Fibroblast of lung (primary cell): ENCODE data around the gene OVCA2. TPM values are rescaled to one million over a fixed set of nuclear protein-coding genes. Genes with fewer than 3 reads are reported as not detected.

Experiments
- DNase-seq, 2 donors: peaks; one replicate each; pipeline versions ENCODE4 v3.0.0 to v3.0.0-alpha.2; 2010; ENCODE audit warnings: low read depth in 2 of 2
- H2AFZ ChIP-seq: 2 replicates; pipeline ENCODE4 v1.5.1; 2012; ENCODE audit warnings: low read length, control low read depth, inconsistent platforms
- H3K27ac ChIP-seq: 2 replicates; pipeline ENCODE4 v1.5.1; 2011; ENCODE audit warnings: low read length, control low read depth; ENCODE audit not compliant: insufficient read depth
- H3K27me3 ChIP-seq: 2 replicates; pipeline ENCODE4 v1.5.1; 2011; ENCODE audit warnings: mild to moderate bottlenecking, low read length; ENCODE audit not compliant: control insufficient read depth, insufficient read depth
- H3K36me3 ChIP-seq: 2 replicates; pipeline ENCODE4 v1.5.1; 2011; ENCODE audit warnings: low read length; ENCODE audit not compliant: control insufficient read depth, insufficient read depth
- H3K4me1 ChIP-seq: 2 replicates; pipeline ENCODE4 v1.5.1; 2011; ENCODE audit warnings: low read length; ENCODE audit not compliant: control insufficient read depth, insufficient read depth; ENCODE audit errors: extremely low read depth
- H3K4me2 ChIP-seq: 2 replicates; pipeline ENCODE4 v1.5.1; 2011; ENCODE audit warnings: low read length, control low read depth; ENCODE audit not compliant: insufficient read depth; ENCODE audit errors: extremely low read depth
- H3K4me3 ChIP-seq, 4 experiments: fragments of 200-600 bp in 1 of 4; sonication (generic) in 1 of 4; replicated peaks in 1 of 4; 2 replicates each; pipeline ENCODE4 v1.5.1; 2011 to 2016; ENCODE audit warnings: low read length in 4 of 4, low read depth in 3 of 4, mild to moderate bottlenecking in 3 of 4, control low read depth in 2 of 4, inconsistent platforms in 1 of 4, mixed read lengths in 1 of 4; ENCODE audit not compliant: insufficient read depth in 1 of 4; ENCODE audit errors: control extremely low read depth in 1 of 4
- H3K79me2 ChIP-seq: 2 replicates; pipeline ENCODE4 v1.5.1; 2012; ENCODE audit warnings: mild to moderate bottlenecking, low read length, inconsistent platforms; ENCODE audit not compliant: control insufficient read depth, insufficient read depth
- H3K9ac ChIP-seq: 2 replicates; pipeline ENCODE4 v1.5.1; 2011; ENCODE audit warnings: mild to moderate bottlenecking, low read length, control low read depth; ENCODE audit not compliant: insufficient read depth
- H3K9me3 ChIP-seq: 2 replicates; pipeline ENCODE4 v1.5.1; 2012; ENCODE audit warnings: low read depth, low read length; ENCODE audit not compliant: control insufficient read depth, insufficient read depth
- H4K20me1 ChIP-seq: 2 replicates; pipeline ENCODE4 v1.5.1; 2011; ENCODE audit warnings: low read length; ENCODE audit not compliant: control insufficient read depth, insufficient read depth; ENCODE audit errors: extremely low read depth
- CTCF ChIP-seq, 2 donors: IDR thresholded peaks in 1 of 2; conservative IDR thresholded peaks in 1 of 2; 1 replicate in 1 of 2; 2 replicates in 1 of 2; pipeline ENCODE4 v1.5.1; 2011 to 2012; ENCODE audit warnings: low read length in 2 of 2, control low read depth in 1 of 2, inconsistent platforms in 1 of 2, low read depth in 1 of 2, mild to moderate bottlenecking in 1 of 2
- EZH2 ChIP-seq: IDR thresholded peaks from 2 replicates; pipeline ENCODE4 v1.5.1; 2012; ENCODE audit warnings: low read length, control low read depth, mild to moderate bottlenecking; ENCODE audit errors: missing control alignments
- polyA plus RNA-seq, 2 donors: library from polyadenylated mRNA; depleted of rRNA in 1 of 2; stranded (reverse) in 1 of 2; unstranded in 1 of 2; fragments of >200 nt; gene quantifications; 2 replicates each; pipeline ENCODE4 v1.2.1, GENCODE V29; 2011 to 2012; ENCODE audit warnings: missing spikeins in 1 of 2
- total RNA-seq: library from RNA; depleted of rRNA; stranded (reverse); fragments of >200 nt; gene quantifications from 2 replicates; pipeline ENCODE4 v1.2.1, GENCODE V29; 2014

The OVCA2 gene
- total and polyA plus RNA-seq, 2 donors (not counting 1 experiment from before 2014, with no cell fraction given) = 27.9 to 40.6 TPM

- Histone ChIP-seq H4K20me1 (no peaks in the 10 kb centered on the region), H3K79me2 (no peaks in the 10 kb centered on the region), H3K9ac (peak overlapping the region; percentile 47), H3K27me3 (no peaks in the 10 kb centered on the region), H3K4me1 (peaks cover 61% of the 10 kb centered on the region), H3K9me3 (no peaks in the 10 kb centered on the region), H3K4me3 (no peak overlapping the region), H3K36me3 (peaks cover 4% of the 10 kb centered on the region), H2AFZ (no peak overlapping the region), H3K27ac (peak overlapping the region; percentile 76), H3K4me2 (peak overlapping the region; percentile 9)
- DNase-seq = peak; percentile 71 to 94
- no peak for TF ChIP-seq EZH2
- no peak for TF ChIP-seq CTCF (conservative IDR thresholded peaks at IDR 0.05 in 1 of 2, IDR thresholded peaks at IDR 0.05 in 1 of 2; ENCODE audit: low read depth in 1 of 2, low read length in 2 of 2)
These were observed 43.2 kb downstream of the OVCA2 start for GRCh38 chr17:2084766-2085647.

- Histone ChIP-seq H3K4me1 (peaks cover 67% of the 10 kb centered on the region), H3K36me3 (peaks cover 4% of the 10 kb centered on the region), H3K27ac (peak overlapping the region; percentile 76), H3K79me2 (peaks cover 2% of the 10 kb centered on the region), H3K4me2 (no peak overlapping the region), H2AFZ (no peak overlapping the region), H3K9ac (no peak overlapping the region), H3K4me3 (no peak overlapping the region), H4K20me1 (no peaks in the 10 kb centered on the region), H3K27me3 (no peaks in the 10 kb centered on the region), H3K9me3 (no peaks in the 10 kb centered on the region)
- TF ChIP-seq EZH2 (no peak), CTCF (conservative IDR thresholded peaks at IDR 0.05 in 1 of 2, IDR thresholded peaks at IDR 0.05 in 1 of 2; ENCODE audit: low read depth in 1 of 2, low read length in 2 of 2) (no peak)
- DNase-seq = peak; percentile 68 to 79
These were observed 43.8 kb downstream of the OVCA2 start for GRCh38 chr17:2085648-2085949.

- Histone ChIP-seq H3K4me3 (no peak overlapping the region), H2AFZ (no peak overlapping the region), H3K9ac (no peak overlapping the region), H3K36me3 (no peaks in the 10 kb centered on the region), H3K9me3 (no peaks in the 10 kb centered on the region), H3K27ac (peak overlapping the region; percentile 76), H4K20me1 (no peaks in the 10 kb centered on the region), H3K4me2 (no peak overlapping the region), H3K27me3 (no peaks in the 10 kb centered on the region), H3K4me1 (peaks cover 72% of the 10 kb centered on the region), H3K79me2 (peaks cover 2% of the 10 kb centered on the region)
- TF ChIP-seq EZH2 (no peak), CTCF (conservative IDR thresholded peaks at IDR 0.05 in 1 of 2, IDR thresholded peaks at IDR 0.05 in 1 of 2; ENCODE audit: low read depth in 1 of 2, low read length in 2 of 2) (no peak)
- no peak for DNase-seq
These were observed 44.5 kb downstream of the OVCA2 start for GRCh38 chr17:2086306-2086705.
